Stimulated activated CD4-positive, alpha-beta T cell treated with anti-CD3 and anti-CD28 coated beads, Interleukin-4, amount 100 ng/mL, for 4 hours (primary cell): ENCODE results near the gene FRG2C.
"Not testable (repeated sequence)": the region's sequence is repeated elsewhere in the genome, so short reads cannot be mapped to it uniquely, and the experiment has no call there.

Source experiments
- DNase-seq, 2 experiments: peaks; one replicate each; pipeline ENCODE4 v3.0.0-alpha.2; 2020

FRG2C gene

GRCh38 chr3:75669348-75670297, 5.5 kb downstream of the FRG2C start:
- not testable (repeated sequence) for DNase-seq

GRCh38 chr3:75670298-75671286, 6.5 kb downstream of the FRG2C start:
- not testable (repeated sequence) for DNase-seq

GRCh38 chr3:75671287-75672139, 7.4 kb downstream of the FRG2C start:
- not testable (repeated sequence) for DNase-seq

- DNase-seq: not testable (repeated sequence)
Measured at GRCh38 chr3:75672140-75672775, 8.1 kb downstream of the FRG2C start.

- not testable (repeated sequence) for DNase-seq
Measured at GRCh38 chr3:75683965-75684364, 19.8 kb downstream of the FRG2C start.

GRCh38 chr3:75687323-75687722, 23.2 kb downstream of the FRG2C start:
- no peak for DNase-seq

- no peak for DNase-seq
Measured at GRCh38 chr3:75692061-75692460, 27.9 kb downstream of the FRG2C start.
